Muscle of leg (tissue), 11 donors: Measurements from ENCODE around the gene APOBEC3F. TPM values are rescaled to one million over a fixed set of nuclear protein-coding genes. Genes with fewer than 3 reads are reported as not detected.
A peak's percentile ranks its signal among the peaks of the same experiment; 100 is the strongest.

ENCODE experiments used
- DNase-seq: peaks from one replicate; pipeline ENCODE4 v3.0.0; 2013
- H3K27ac ChIP-seq: one replicate; pipeline ENCODE4 v1.5.1; 2013; ENCODE audit warnings: mild to moderate bottlenecking, low read length, control low read depth
- H3K27me3 ChIP-seq: one replicate; pipeline ENCODE4 v1.6.1; 2013; ENCODE audit warnings: low read length; ENCODE audit not compliant: control insufficient read depth, insufficient read depth
- H3K36me3 ChIP-seq: one replicate; pipeline ENCODE4 v1.6.1; 2013; ENCODE audit warnings: low read length; ENCODE audit not compliant: control insufficient read depth, insufficient read depth
- H3K4me1 ChIP-seq: one replicate; pipeline ENCODE4 v1.6.1; 2013; ENCODE audit warnings: low read length; ENCODE audit not compliant: control insufficient read depth, insufficient read depth
- H3K4me3 ChIP-seq: one replicate; pipeline ENCODE4 v1.5.1; 2013; ENCODE audit warnings: low read length, control low read depth
- H3K9me3 ChIP-seq: replicated peaks from 2 replicates; pipeline ENCODE4 v1.6.1; 2013; ENCODE audit warnings: low read depth, low read length; ENCODE audit not compliant: control insufficient read depth
- WGBS: methylation state at CpG from one replicate; pipeline ENCODE4 v1.1.5; 2013; ENCODE audit warnings: missing lambda C conversion rate; ENCODE audit not compliant: insufficient coverage; 5-methylcytosine and 5-hydroxymethylcytosine counted together
- polyA plus RNA-seq, 8 donors: library from polyadenylated mRNA; unstranded; fragments of 120-200 nt; gene quantifications; one replicate each; pipeline versions ENCODE4 v1.2.1 to v1.2.3, GENCODE V29; 2013; ENCODE audit warnings: inconsistent platforms in 1 of 8, low replicate concordance in 1 of 8; ENCODE audit not compliant: insufficient read length in 8 of 8, insufficient read depth in 1 of 8
- total RNA-seq: library from RNA; stranded (reverse); fragments of 120-200 nt; gene quantifications from one replicate; pipeline ENCODE4 v1.2.4, GENCODE V29; 2013

Gene APOBEC3F
- total and polyA plus RNA-seq, 9 donors: 2.7 to 4.6 (median 3.2) TPM

DNA sequence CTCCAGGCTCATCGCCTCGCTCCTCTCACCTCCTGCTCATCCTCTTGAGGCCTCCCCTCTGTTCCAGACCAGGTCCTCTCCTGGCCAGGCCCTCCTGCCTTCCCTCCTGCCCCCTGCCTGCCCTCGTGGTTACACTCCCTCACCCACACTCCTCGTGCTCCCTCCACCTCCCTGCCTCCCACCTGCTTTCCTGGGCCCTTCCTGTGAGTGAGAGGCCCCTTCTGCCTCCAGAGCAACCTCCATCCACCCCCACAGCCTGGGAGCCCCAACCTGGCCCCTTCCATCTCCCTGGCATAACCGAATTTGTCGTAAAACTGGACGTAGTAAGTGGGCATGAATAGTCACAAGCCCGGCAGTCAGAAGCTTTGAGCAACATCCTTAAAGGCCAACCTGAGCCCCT, 40.9 kb downstream of the APOBEC3F start:
- Histone ChIP-seq H3K36me3 (no peaks in the 10 kb centered on the region), H3K4me1 (no peaks in the 10 kb centered on the region), H3K27me3 (no peaks in the 10 kb centered on the region), H3K27ac (no peak overlapping the region), H3K4me3 (no peak overlapping the region), H3K9me3 (no peaks in the 10 kb centered on the region)
- WGBS: 53% methylated on average over 6 of the region's 8 CpGs
- DNase-seq: no peak

DNA sequence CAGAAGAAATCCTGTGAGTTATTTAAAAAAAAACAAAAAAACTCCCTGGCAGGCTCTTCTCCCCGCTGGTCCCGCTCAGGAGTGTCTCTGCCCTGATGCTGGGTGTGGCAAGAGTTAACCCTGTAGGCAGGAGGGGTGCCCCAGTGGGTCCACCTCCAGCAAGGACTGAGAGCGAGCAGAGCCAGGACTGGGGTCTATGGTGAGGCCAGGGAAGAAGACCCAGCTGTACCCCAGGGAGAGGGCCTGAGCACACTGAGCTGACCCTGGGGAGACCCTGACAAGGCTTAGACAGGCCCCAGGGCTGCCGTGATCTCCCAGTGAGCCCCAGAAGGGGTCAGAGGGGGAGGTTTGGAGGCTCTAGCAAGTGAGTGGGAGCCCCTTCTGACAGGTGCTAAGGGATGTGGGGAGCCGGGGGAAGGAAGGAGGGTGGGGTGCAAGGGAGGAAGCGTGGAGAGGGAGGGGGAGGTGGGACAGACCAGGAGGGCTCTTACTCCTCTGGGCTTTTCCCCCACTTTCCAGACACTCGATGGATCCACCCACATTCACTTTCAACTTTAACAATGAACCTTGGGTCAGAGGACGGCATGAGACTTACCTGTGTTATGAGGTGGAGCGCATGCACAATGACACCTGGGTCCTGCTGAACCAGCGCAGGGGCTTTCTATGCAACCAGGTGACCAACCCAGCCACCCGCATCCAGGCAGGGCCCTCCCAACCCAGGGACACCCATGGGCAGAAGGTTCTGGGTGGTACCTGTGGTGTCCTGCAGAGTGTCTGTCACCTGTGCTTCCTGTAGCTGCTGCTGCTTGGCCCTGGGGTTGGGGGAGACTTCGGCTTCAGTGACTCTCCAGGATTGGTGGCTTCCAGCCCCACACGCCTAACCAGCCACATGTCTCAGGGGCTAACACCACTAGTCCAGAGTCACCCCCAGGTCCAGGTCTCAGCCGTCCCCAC, 42.8 kb downstream of the APOBEC3F start:
- no peak overlapping the region for H3K4me3 ChIP-seq
- no peak for DNase-seq
- no peak overlapping the region for H3K27ac ChIP-seq
- no peaks in the 10 kb centered on the region for H3K36me3 ChIP-seq
- H3K4me1 ChIP-seq: peaks cover 7% of the 10 kb centered on the region
- no peaks in the 10 kb centered on the region for H3K27me3 ChIP-seq
- no peaks in the 10 kb centered on the region for H3K9me3 ChIP-seq
- 84% methylated on average over 9 of the region's 14 CpGs for WGBS

DNA sequence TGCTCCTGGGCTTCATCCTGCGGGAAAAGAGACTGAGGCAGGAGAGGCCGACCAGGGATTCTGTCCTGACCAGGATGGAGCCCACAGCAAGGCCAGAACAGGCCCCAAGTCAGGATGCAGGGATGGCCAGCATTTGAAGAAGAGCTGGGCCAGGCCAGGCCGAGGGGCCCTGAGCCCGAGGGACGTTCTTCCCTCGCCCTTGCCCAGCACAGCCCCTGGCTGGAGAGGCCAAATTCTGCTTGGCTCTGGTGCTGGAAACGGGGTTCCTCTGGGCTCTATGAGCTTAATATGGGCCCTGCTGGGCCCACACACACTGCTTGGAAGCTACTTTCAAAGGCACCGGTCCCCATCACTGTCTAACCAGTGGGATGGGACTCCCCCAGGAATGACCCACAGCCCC, 44.0 kb downstream of the APOBEC3F start:
- Histone ChIP-seq H3K27ac (no peak overlapping the region), H3K4me1 (peaks cover 7% of the 10 kb centered on the region), H3K4me3 (no peak overlapping the region), H3K36me3 (no peaks in the 10 kb centered on the region), H3K9me3 (no peaks in the 10 kb centered on the region), H3K27me3 (peaks cover 3% of the 10 kb centered on the region)
- WGBS: 84% methylated on average over 8 of the region's 8 CpGs
- no peak for DNase-seq

DNA sequence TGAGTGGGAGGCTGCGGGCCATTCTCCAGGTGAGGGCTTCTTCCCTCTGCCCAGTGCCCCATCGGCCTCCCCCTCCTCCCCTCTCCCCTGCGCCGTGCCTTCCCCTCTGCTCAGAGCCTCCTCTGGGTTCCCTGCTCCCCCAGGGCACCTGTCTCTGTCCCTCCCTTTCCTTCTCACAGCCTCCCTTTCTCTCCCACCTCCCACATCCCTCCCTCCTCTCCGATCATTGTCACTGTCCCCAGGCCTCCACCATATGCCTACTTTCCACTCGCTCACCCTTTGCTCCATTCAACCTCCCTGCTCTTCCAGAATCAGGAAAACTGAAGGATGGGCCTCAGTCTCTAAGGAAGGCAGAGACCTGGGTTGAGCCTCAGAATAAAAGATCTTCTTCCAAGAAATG, 46.4 kb downstream of the APOBEC3F start:
- WGBS: 74% methylated on average over 5 of the region's 6 CpGs
- Histone ChIP-seq H3K27ac (no peak overlapping the region), H3K4me1 (peaks cover 7% of the 10 kb centered on the region), H3K9me3 (no peaks in the 10 kb centered on the region), H3K27me3 (peaks cover 6% of the 10 kb centered on the region), H3K36me3 (no peaks in the 10 kb centered on the region), H3K4me3 (no peak overlapping the region)
- DNase-seq: no peak

DNA sequence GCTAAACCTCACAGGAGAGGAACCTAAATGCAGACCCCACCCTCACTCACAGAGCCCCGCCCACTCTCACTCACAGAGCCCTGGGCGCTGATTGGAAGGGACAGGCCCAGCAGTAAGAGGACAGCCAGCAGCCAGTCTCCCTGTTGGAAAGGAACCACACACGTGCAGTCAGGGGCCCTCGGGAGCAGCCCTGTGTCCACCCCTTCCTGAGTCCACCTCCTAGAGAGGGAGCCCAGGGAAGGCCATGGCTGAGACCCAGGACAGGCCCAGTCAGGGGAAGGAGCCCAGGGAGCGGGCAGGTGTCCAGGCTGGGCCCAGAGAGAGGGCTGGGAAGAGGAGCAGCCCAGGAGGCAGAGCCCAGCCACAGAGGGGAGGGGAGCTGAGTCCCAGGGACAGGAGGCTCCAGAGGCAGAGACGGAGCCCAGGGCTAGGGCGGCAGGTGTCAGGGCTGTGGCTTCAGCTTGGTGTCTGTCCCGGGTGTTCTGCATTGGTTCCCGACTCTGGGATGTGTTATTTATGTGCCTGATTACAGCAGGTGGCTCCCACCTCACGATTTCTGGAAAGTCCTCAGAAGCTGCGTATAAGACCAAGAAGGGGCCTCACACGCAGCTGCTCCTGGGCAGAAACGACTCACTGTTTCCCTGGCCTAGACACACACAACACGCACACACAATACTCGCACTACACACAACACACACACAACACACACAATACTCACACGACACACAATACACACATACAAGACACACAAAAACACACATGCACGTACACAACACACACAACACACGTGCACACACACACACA, 47.4 kb downstream of the APOBEC3F start:
- no peaks in the 10 kb centered on the region for H3K9me3 ChIP-seq
- H3K36me3 ChIP-seq: no peaks in the 10 kb centered on the region
- peak; percentile 80 for DNase-seq
- H3K27ac ChIP-seq: no peak overlapping the region
- WGBS: 28% methylated on average over 12 of the region's 18 CpGs
- H3K4me1 ChIP-seq: peaks cover 7% of the 10 kb centered on the region
- no peak overlapping the region for H3K4me3 ChIP-seq
- peaks cover 9% of the 10 kb centered on the region for H3K27me3 ChIP-seq

DNA sequence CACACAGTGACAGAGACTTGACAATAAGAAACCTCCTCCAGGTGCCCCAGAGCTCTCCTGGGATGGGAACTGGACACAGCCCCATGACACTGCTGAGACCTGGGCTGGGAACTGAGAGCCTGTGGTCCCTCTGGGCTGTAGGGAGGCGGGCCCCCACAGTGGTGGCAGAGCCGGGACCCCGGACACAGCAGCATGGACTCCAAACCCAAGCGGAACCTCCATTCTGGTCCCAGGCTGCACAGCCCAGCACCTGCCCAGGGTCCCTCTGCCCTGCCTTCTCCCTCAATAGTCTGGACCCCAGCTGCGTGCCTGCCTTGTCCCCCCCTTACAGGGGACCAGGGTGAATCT, 48.0 kb downstream of the APOBEC3F start:
- H3K36me3 ChIP-seq: no peaks in the 10 kb centered on the region
- H3K27ac ChIP-seq: no peak overlapping the region
- no peaks in the 10 kb centered on the region for H3K9me3 ChIP-seq
- no peak overlapping the region for H3K4me3 ChIP-seq
- peaks cover 7% of the 10 kb centered on the region for H3K4me1 ChIP-seq
- H3K27me3 ChIP-seq: peaks cover 9% of the 10 kb centered on the region
- 62% methylated on average over 5 of the region's 5 CpGs for WGBS
- no peak for DNase-seq

DNA sequence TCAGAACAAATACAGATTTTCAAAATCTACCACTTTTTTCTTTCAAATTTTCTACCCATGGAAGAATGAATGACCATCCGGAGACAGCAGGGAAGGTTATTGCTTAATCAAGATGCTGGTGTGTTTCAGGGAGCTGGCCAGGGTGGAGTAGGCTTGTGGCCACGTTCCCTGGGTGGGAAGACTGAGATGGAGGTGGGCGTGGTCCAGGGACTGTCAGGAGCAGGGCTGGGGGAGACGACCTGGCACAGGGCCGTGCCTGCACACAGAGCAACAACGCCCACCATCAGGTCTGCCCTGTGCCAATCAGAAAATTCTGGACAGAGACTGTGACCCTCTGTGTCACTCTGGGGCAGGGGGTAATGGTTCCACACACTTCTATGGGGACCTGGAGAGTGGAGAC, 49.3 kb downstream of the APOBEC3F start:
- no peak for DNase-seq
- Histone ChIP-seq H3K27me3 (peaks cover 9% of the 10 kb centered on the region), H3K36me3 (no peaks in the 10 kb centered on the region), H3K4me3 (no peak overlapping the region), H3K27ac (no peak overlapping the region), H3K4me1 (peaks cover 7% of the 10 kb centered on the region), H3K9me3 (no peaks in the 10 kb centered on the region)
- 71% methylated on average over 6 of the region's 6 CpGs for WGBS

DNA sequence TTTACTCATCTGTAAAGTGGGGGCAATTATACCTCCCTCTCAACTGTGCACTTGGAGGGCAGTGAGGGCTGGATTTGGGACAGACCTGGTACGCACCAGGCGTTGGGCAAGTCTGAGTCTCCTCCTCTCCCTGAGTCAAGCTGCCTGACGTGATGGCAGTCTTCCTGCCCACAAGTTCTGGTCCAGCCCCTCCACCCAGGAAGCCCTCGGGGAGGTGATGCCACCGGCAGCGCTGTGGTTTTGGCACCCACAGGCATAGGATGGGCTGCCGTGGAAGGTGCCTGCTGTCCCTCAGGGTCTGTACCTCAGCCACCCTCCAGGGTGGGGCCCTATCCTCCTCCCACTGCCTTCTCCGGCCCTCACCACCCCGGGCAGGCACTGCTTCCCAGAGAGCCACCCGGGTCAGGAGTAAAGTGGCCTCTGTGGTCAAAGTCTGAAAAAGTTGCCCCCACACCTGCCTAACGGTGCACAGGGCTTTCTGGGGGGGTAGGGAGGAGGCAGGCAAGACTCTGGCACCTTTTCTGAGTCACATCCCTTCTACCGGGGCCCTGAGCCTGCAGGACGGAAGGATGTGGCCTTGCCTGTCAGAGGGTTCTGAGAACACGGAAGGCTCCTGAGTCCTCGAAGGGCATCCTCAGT, 49.9 kb downstream of the APOBEC3F start:
- 82% methylated on average over 9 of the region's 15 CpGs for WGBS
- H3K27me3 ChIP-seq: peaks cover 9% of the 10 kb centered on the region
- H3K4me3 ChIP-seq: no peak overlapping the region
- peaks cover 7% of the 10 kb centered on the region for H3K4me1 ChIP-seq
- no peak for DNase-seq
- H3K27ac ChIP-seq: no peak overlapping the region
- no peaks in the 10 kb centered on the region for H3K9me3 ChIP-seq
- H3K36me3 ChIP-seq: no peaks in the 10 kb centered on the region

DNA sequence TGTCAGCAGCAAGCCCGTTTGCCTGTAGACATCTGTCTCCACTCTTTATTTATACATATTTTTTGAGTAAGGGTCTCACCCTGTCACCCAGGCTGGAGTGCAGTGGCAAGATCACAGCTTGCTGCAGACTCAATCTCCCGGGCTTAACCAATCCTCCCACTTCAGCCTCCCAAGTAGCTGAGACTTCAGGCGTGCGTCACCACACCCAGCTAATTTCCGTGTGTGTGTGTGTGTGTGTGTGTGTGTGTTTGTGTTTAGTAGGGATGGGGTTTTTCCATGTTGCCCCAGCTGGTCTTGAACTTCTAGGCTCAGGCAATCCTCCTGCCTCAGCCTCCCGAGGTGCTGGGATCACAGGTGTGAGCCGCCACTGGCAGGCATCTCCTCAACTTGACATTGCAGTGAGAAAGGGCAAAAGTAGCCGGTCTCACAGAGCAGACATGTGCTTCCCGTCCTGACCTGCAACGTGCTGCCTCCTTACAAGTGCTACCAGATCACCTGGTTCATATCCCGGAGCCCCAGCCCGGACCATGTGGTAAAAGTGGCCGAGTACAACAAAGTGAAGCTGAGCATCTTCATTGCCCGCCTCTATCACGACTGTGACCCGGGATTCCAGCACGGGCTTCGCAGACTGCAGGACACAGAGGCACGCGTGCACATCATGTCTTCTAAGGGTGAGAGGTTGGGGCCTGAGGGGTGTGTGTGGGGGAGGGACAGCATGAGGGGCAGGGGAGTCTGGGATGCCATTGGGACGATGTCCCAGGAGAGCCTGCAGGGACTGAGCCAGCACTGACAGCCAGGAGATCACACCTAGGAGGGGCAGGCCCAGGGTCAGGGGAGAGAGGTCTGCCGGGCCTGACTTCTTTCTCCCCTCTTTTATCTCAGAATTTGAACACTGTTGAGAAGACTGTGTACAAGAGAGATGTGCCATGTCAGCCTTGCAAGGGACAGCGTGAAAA, 50.7 kb downstream of the APOBEC3F start:
- no peak overlapping the region for H3K27ac ChIP-seq
- H3K4me3 ChIP-seq: no peak overlapping the region

More for the DNA sequence above, 50.7 kb downstream of the APOBEC3F start:
- 72% methylated on average over 16 of the region's 23 CpGs for WGBS
- H3K27me3 ChIP-seq: peaks cover 9% of the 10 kb centered on the region
- H3K36me3 ChIP-seq: no peaks in the 10 kb centered on the region
- DNase-seq: no peak
- H3K9me3 ChIP-seq: no peaks in the 10 kb centered on the region
- H3K4me1 ChIP-seq: peaks cover 7% of the 10 kb centered on the region
